SK-N-SH treated with all-trans-retinoic acid at 6 μM for 48 hours (cell line): Measurements from ENCODE around the gene ZFP3.

Experiments used
- ATAC-seq: fragments of 200-7000 bp; cut with Tn5 transposase; 3 replicates; pipeline ENCODE4 v1.9.1; 2020; ENCODE audit warnings: mild to moderate bottlenecking, moderate library complexity
- ARNTL ChIP-seq: fragments of 450-650 bp; formaldehyde crosslinking; IDR thresholded peaks from 2 replicates; pipeline ENCODE4 v1.5.0; 2020; ENCODE audit warnings: low read depth, mild to moderate bottlenecking, moderate library complexity, borderline replicate concordance
- BACH2 ChIP-seq: fragments of 250-450 bp; sonication (Bioruptor Pico); IDR thresholded peaks from 2 replicates; pipeline ENCODE4 v1.9.0; 2021; ENCODE audit warnings: mild to moderate bottlenecking, borderline replicate concordance
- CREB5 ChIP-seq: fragments of 250-450 bp; sonication (Bioruptor Pico); IDR thresholded peaks from 2 replicates; pipeline ENCODE4 v1.5.1; 2020; ENCODE audit warnings: low read depth, mild to moderate bottlenecking, moderate library complexity
- CSRNP3 ChIP-seq: fragments of 250-450 bp; sonication (Bioruptor Pico); IDR thresholded peaks from 2 replicates; pipeline ENCODE4 v1.5.1; 2021; ENCODE audit warnings: mild to moderate bottlenecking, moderate library complexity
- GLIS3 ChIP-seq: fragments of 250-450 bp; sonication (Bioruptor Pico); IDR thresholded peaks from 2 replicates; pipeline ENCODE4 v1.5.0; 2020; ENCODE audit warnings: mild to moderate bottlenecking, moderate library complexity
- ISL1 ChIP-seq: fragments of 250-450 bp; sonication (Bioruptor Pico); IDR thresholded peaks from 2 replicates; pipeline ENCODE4 v2.1.2; 2022; ENCODE audit warnings: mild to moderate bottlenecking, moderate library complexity
- OSR1 ChIP-seq: fragments of 250-450 bp; sonication (Bioruptor Pico); IDR thresholded peaks from 2 replicates; pipeline ENCODE4 v1.8.0; 2022; ENCODE audit warnings: moderate library complexity, mild to moderate bottlenecking, inconsistent platforms
- PATZ1 ChIP-seq: fragments of 250-450 bp; sonication (Bioruptor Pico); IDR thresholded peaks from 2 replicates; pipeline ENCODE4 v1.8.0; 2020; ENCODE audit warnings: mild to moderate bottlenecking, moderate library complexity, borderline replicate concordance
- POU6F1 ChIP-seq: fragments of 250-450 bp; sonication (Bioruptor Pico); IDR thresholded peaks from 2 replicates; pipeline ENCODE4 v1.8.0; 2021; ENCODE audit warnings: low read depth, mild to moderate bottlenecking, moderate library complexity, borderline replicate concordance
- PPARA ChIP-seq: fragments of 250-450 bp; sonication (Bioruptor Pico); IDR thresholded peaks from 2 replicates; pipeline ENCODE4 v1.5.0; 2020; ENCODE audit warnings: mild to moderate bottlenecking, borderline replicate concordance
- SNAI2 ChIP-seq: fragments of 250-450 bp; sonication (Bioruptor Pico); IDR thresholded peaks from 2 replicates; pipeline ENCODE4 v1.5.0; 2020; ENCODE audit warnings: mild to moderate bottlenecking, moderate library complexity
- TCF4 ChIP-seq: fragments of 250-450 bp; sonication (Bioruptor Pico); IDR thresholded peaks from 2 replicates; pipeline ENCODE4 v1.8.0; 2021; ENCODE audit warnings: mild to moderate bottlenecking, moderate library complexity, borderline replicate concordance
- TOX ChIP-seq: fragments of 250-450 bp; sonication (Bioruptor Pico); IDR thresholded peaks from 2 replicates; pipeline ENCODE4 v1.8.0; 2021; ENCODE audit warnings: mild to moderate bottlenecking, moderate library complexity, borderline replicate concordance
- ZC3H10 ChIP-seq: fragments of 250-450 bp; sonication (Bioruptor Pico); IDR thresholded peaks from 2 replicates; pipeline ENCODE4 v1.5.1; 2021; ENCODE audit warnings: mild to moderate bottlenecking, moderate library complexity
- ZFP3 ChIP-seq: fragments of 250-450 bp; sonication (Bioruptor Pico); IDR thresholded peaks from 2 replicates; pipeline ENCODE4 v1.5.0; 2020; ENCODE audit warnings: mild to moderate bottlenecking, moderate library complexity
- ZFP30 ChIP-seq: fragments of 450-650 bp; formaldehyde crosslinking; IDR thresholded peaks from 2 replicates; pipeline ENCODE4 v1.5.0; 2022; ENCODE audit warnings: mild to moderate bottlenecking, moderate library complexity
- ZNF565 ChIP-seq: fragments of 450-650 bp; formaldehyde crosslinking; conservative IDR thresholded peaks from 2 replicates; pipeline ENCODE4 v1.5.0; 2020; ENCODE audit warnings: low read depth, mild to moderate bottlenecking, moderate library complexity
- ZNF70 ChIP-seq: fragments of 450-650 bp; formaldehyde crosslinking; IDR thresholded peaks from 2 replicates; pipeline ENCODE4 v1.5.0; 2020; ENCODE audit warnings: mild to moderate bottlenecking, moderate library complexity
- ZNF8 ChIP-seq: fragments of 450-650 bp; formaldehyde crosslinking; IDR thresholded peaks from 2 replicates; pipeline ENCODE4 v1.5.0; 2020; ENCODE audit warnings: mild to moderate bottlenecking, moderate library complexity

ZFP3 gene

GRCh38 chr17:5032865-5033264 lies 45.4 kb upstream of the ZFP3 start:
- ATAC-seq, result no peak
- TF ChIP-seq OSR1 (CRISPR knock-in tag), result no peak
- TF ChIP-seq GLIS3 (CRISPR knock-in tag), result no peak
- no peak for TF ChIP-seq CREB5 (CRISPR knock-in tag)
- no peak for TF ChIP-seq ZC3H10 (CRISPR knock-in tag)
- no peak for TF ChIP-seq PATZ1
- no peak for TF ChIP-seq BACH2 (CRISPR knock-in tag)
- no peak for TF ChIP-seq TOX
- no peak for TF ChIP-seq ZFP30 (CRISPR knock-in tag)
- no peak for TF ChIP-seq ZNF70 (CRISPR knock-in tag)
- no peak for TF ChIP-seq CSRNP3
- TF ChIP-seq PPARA, result no peak
- no peak for TF ChIP-seq ZFP3

GRCh38 chr17:5033352-5034015 lies 44.8 kb upstream of the ZFP3 start:
- no peak for TF ChIP-seq CREB5 (CRISPR knock-in tag)
- no peak for TF ChIP-seq ZNF70 (CRISPR knock-in tag)
- no peak for TF ChIP-seq TOX
- no peak for TF ChIP-seq ZFP30 (CRISPR knock-in tag)
- no peak for TF ChIP-seq ZNF565
- TF ChIP-seq, all 23 proteins: peak for 0

GRCh38 chr17:5034063-5034462 lies 44.2 kb upstream of the ZFP3 start:
- no peak for TF ChIP-seq ARNTL
- no peak for ATAC-seq

More at GRCh38 chr17:5033352-5034015, 44.8 kb upstream of the ZFP3 start:
- ATAC-seq, result no peak

GRCh38 chr17:5034651-5035050 lies 43.6 kb upstream of the ZFP3 start:
- TF ChIP-seq POU6F1 (CRISPR knock-in tag), result no peak
- no peak for TF ChIP-seq ZC3H10 (CRISPR knock-in tag)
- no peak for TF ChIP-seq ISL1 (CRISPR knock-in tag)
- TF ChIP-seq ZNF8, result no peak
- TF ChIP-seq, all 23 proteins: peak for 0
- ATAC-seq, result no peak

- no peak for TF ChIP-seq PATZ1
- no peak for TF ChIP-seq SNAI2 (CRISPR knock-in tag)
- TF ChIP-seq TCF4 (CRISPR knock-in tag), result no peak
- TF ChIP-seq ARNTL, result no peak
- TF ChIP-seq TOX, result no peak
- no peak for TF ChIP-seq ZFP30 (CRISPR knock-in tag)
- TF ChIP-seq ZNF8, result no peak
- TF ChIP-seq CSRNP3, result no peak
- peak; percentile 39; the same call in 2 of the 3 replicates for ATAC-seq
Measured at GRCh38 chr17:5035315-5035714, 43.0 kb upstream of the ZFP3 start, which contains the start of gene SLC52A1. Gene SLC52A1 (minus strand): TSS chr17:5035426. CDS start chr17:5034606, 820 bp downstream.
